NCI-H187 (cell line): ENCODE data around the gene THAP10.

ENCODE experiments used
- DNase-seq, 2 experiments: peaks; one replicate each; lab custom pipeline; 2025; lab: John Stamatoyannopoulos, UW

THAP10 gene

DNA sequence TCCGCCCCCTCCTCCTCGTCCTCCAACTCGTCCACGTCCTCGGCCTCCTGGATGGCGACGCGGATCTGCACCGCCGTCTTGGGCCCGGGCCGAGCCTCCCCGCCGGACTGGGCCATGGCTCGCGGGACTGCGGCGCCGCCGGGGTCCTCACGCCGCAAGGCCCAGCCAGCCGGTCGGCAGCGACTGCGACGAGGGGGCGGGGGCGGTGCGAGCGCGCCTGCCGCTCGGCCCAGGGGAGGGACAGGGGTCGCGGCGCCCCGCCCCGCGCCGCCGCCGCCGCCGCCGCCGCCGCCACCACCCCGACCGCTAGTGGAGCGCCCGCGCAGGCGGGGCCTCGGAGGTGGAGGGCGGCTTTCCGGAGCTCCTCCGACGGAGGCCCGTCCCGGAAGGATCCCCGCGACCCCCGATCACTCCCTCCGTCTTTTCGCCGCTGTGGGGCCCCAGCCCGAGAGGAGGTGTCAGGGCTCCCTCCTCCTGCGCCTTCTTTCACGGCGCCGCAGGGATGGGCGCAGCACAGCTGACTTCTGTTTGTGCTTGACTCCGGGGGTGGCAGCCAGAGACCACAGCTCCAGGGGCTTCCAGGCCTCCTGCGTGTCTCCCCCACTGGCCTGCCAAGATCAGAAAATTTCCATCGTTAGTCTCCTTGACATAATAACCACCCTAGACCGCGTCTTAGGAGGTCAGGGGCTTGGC lies 38.1 kb downstream of the THAP10 start, which contains the start of gene LARP6:
Gene LARP6, minus strand, starts transcription at position 185 of the 693 bp plus-strand sequence. Its CDS starts 69 bp downstream, at position 116.
- peak in 1 of 2 experiments; percentile 8 for DNase-seq

GRCh38 chr15:70853318-70853972 lies 38.8 kb downstream of the THAP10 start:
- no peak for DNase-seq

- DNase-seq, result no peak
Measured at GRCh38 chr15:70852501-70853317, 39.5 kb downstream of the THAP10 start.

GRCh38 chr15:70851889-70852288 lies 40.3 kb downstream of the THAP10 start:
- no peak for DNase-seq

- no peak for DNase-seq
Measured at GRCh38 chr15:70845602-70846360, 46.5 kb downstream of the THAP10 start.

GRCh38 chr15:70837476-70837875 lies 54.8 kb downstream of the THAP10 start:
- no peak for DNase-seq

DNA sequence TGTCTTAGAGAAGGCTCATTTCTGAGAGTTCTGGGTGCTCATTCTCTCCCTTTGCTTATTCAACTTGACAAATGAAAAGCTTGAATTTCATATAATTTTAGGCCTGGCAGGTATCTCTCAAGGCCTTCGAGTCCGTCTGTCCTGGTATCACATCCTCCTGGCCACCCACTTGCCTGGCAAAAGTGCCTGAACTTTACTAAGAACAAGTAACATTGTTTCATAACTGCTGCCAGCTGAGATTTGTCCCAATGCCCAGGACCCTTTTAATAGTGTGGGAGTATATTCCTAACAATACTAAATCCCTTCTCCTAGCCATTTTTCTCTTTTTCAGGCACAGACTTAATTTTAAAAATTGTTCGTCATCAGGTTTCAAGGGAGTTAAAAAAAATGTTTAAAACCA lies 56.4 kb downstream of the THAP10 start:
- no peak for DNase-seq

GRCh38 chr15:70835415-70835814 lies 56.8 kb downstream of the THAP10 start:
- DNase-seq, result no peak

- DNase-seq, result no peak
Measured at GRCh38 chr15:70834999-70835398, 57.2 kb downstream of the THAP10 start.

- no peak for DNase-seq
Measured at GRCh38 chr15:70833861-70834765, 58.1 kb downstream of the THAP10 start.

DNA sequence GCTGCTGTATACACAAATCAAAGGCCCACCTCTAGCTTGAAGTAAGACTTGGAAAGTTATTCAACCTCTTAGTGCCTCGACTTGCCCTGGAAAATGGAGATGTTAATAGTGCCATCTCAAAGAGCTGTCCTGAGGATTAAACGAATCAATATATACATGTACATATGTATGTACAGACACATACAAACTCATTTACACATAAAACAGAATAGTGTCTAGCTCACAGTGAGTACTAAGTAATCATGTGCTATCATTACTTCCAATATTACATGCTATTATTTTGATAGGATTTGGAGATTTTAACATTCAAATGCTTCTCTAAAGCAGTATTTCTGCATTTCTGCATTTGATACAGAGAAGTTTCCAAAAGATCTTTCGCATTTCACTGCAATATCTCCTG lies 58.8 kb downstream of the THAP10 start:
- no peak for DNase-seq

DNA sequence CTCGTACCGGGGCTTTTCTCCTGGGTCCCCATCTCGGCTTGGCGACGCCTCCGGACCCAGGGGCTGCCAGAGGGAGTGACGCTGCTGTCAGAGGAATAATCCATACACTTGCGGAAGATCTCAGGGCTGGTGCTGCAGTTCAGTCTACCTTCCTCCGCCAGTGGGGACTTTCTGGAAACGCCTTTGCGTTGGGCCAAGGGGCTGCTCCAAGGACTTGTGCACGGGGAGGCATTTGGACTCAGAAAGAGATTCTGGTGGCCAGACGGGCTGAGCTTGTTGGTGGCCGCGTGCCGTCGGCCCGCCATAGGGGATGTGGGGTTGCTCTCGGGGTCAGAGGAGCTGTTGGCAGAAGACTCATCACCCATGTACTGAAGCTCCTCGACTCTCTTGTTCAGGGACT lies 60.1 kb downstream of the THAP10 start:
- DNase-seq, result no peak
